ENCODE data around the gene RNF111. TPM values are rescaled to one million over a fixed set of nuclear protein-coding genes. Genes with fewer than 3 reads are reported as not detected.

RNF111 gene
- polyA plus RNA-seq, 1 donor from 2014 or later: 25.8 TPM

DNA sequence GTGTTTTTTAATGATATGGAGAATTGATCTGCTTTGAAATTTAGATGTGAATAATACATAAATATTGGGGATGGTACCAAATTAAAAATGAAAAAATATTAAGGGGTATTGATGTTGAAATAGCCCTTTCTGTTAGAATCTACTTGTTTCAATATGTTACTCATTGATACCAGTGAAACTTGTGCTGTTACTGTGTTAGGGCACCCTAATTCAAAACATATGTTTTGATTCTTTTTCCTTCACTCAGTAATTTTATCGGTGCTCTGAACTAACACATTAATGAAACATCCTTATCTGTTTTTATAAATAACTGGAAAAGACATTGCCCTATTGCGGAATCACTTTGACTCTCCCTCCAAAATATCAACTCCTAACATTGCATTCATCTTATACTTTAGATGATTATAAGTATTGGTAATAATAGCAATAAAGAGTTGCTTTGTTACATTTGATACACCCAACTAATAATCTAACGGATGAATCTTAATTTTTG, 65.5 kb downstream of the RNF111 start:
- Histone ChIP-seq H4K20me1 (ENCODE audit: insufficient read depth) (no peaks in the 10 kb centered on the region), H3F3A (ENCODE audit: insufficient read depth, low read length, poor library complexity, severe bottlenecking) (no peaks in the 10 kb centered on the region), H2AFZ (ENCODE audit: low read depth, low read length) (no peak overlapping the region), H3K4me2 (ENCODE audit: low read length) (no peak overlapping the region), H3K9ac (ENCODE audit: low read length) (no peak overlapping the region), H3K79me2 (replicated peaks; ENCODE audit: insufficient read depth, low read length) (peaks cover 17% of the 10 kb centered on the region), H3K9me2 (ENCODE audit: insufficient read depth, low read length) (no peaks in the 10 kb centered on the region), H3K27ac (ENCODE audit: low read length) (no peak overlapping the region), H3K36me3 (ENCODE audit: insufficient read depth, low read length) (peaks cover 7% of the 10 kb centered on the region), H3K4me3 (ENCODE audit: low read length) (no peak overlapping the region), H3K27me3 (ENCODE audit: insufficient read depth, low read depth, low read length) (no peaks in the 10 kb centered on the region), H3K9me3 (ENCODE audit: low read length) (no peaks in the 10 kb centered on the region)
- TF ChIP-seq TAF1 (IDR thresholded peaks at IDR 0.05; ENCODE audit: low read depth) (no peak), SMC3 (conservative IDR thresholded peaks at IDR 0.05; ENCODE audit: poor library complexity) (no peak), EZH2 (IDR thresholded peaks at IDR 0.05; ENCODE audit: borderline replicate concordance, insufficient read depth, low read length, poor library complexity, severe bottlenecking) (no peak), RAD21 (conservative IDR thresholded peaks at IDR 0.05) (no peak), EP300 (conservative IDR thresholded peaks at IDR 0.05; ENCODE audit: poor library complexity, severe bottlenecking) (no peak), POLR2AphosphoS5 (IDR thresholded peaks at IDR 0.05) (no peak)
- TF ChIP-seq, protein P1, sequence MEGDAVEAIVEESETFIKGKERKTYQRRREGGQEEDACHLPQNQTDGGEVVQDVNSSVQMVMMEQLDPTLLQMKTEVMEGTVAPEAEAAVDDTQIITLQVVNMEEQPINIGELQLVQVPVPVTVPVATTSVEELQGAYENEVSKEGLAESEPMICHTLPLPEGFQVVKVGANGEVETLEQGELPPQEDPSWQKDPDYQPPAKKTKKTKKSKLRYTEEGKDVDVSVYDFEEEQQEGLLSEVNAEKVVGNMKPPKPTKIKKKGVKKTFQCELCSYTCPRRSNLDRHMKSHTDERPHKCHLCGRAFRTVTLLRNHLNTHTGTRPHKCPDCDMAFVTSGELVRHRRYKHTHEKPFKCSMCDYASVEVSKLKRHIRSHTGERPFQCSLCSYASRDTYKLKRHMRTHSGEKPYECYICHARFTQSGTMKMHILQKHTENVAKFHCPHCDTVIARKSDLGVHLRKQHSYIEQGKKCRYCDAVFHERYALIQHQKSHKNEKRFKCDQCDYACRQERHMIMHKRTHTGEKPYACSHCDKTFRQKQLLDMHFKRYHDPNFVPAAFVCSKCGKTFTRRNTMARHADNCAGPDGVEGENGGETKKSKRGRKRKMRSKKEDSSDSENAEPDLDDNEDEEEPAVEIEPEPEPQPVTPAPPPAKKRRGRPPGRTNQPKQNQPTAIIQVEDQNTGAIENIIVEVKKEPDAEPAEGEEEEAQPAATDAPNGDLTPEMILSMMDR (IDR thresholded peaks at IDR 0.05; ENCODE audit: poor library complexity, severe bottlenecking): no peak

DNA sequence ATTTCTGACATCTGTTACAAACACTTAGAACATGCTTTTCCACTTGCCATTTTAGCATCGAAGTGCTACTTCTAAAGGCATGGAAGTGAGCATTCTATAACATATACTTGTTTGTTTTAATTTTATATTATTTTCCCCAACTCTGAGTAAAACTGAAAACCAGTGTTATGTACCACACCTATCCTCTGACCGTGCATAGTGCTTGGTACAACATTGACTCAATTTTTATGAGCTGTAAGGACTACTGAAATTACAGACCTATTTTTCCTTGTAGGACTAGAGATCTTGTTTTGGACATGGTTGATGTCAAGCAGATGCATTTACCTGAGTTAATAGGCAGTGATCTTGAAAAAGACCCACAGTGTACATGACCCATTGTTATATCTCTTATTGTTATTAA, 66.0 kb downstream of the RNF111 start:
- Histone ChIP-seq H3F3A (ENCODE audit: insufficient read depth, low read length, poor library complexity, severe bottlenecking) (no peaks in the 10 kb centered on the region), H3K4me2 (ENCODE audit: low read length) (no peak overlapping the region), H3K27ac (ENCODE audit: low read length) (no peak overlapping the region), H3K9me3 (ENCODE audit: low read length) (no peaks in the 10 kb centered on the region), H3K79me2 (replicated peaks; ENCODE audit: insufficient read depth, low read length) (peaks cover 17% of the 10 kb centered on the region), H4K20me1 (ENCODE audit: insufficient read depth) (no peaks in the 10 kb centered on the region), H3K36me3 (ENCODE audit: insufficient read depth, low read length) (peaks cover 7% of the 10 kb centered on the region), H3K9ac (ENCODE audit: low read length) (no peak overlapping the region), H3K27me3 (ENCODE audit: insufficient read depth, low read depth, low read length) (no peaks in the 10 kb centered on the region), H2AFZ (ENCODE audit: low read depth, low read length) (no peak overlapping the region), H3K9me2 (ENCODE audit: insufficient read depth, low read length) (no peaks in the 10 kb centered on the region), H3K4me3 (ENCODE audit: low read length) (no peak overlapping the region)
- TF ChIP-seq RAD21 (conservative IDR thresholded peaks at IDR 0.05): no peak
- TF ChIP-seq, protein P1 (IDR thresholded peaks at IDR 0.05; ENCODE audit: poor library complexity, severe bottlenecking): no peak
- no peak for TF ChIP-seq SMC3 (conservative IDR thresholded peaks at IDR 0.05; ENCODE audit: poor library complexity)
- TF ChIP-seq EP300 (conservative IDR thresholded peaks at IDR 0.05; ENCODE audit: poor library complexity, severe bottlenecking): no peak
- TF ChIP-seq POLR2AphosphoS5 (IDR thresholded peaks at IDR 0.05): no peak
- no peak for TF ChIP-seq TAF1 (IDR thresholded peaks at IDR 0.05; ENCODE audit: low read depth)
- TF ChIP-seq, protein P2, sequence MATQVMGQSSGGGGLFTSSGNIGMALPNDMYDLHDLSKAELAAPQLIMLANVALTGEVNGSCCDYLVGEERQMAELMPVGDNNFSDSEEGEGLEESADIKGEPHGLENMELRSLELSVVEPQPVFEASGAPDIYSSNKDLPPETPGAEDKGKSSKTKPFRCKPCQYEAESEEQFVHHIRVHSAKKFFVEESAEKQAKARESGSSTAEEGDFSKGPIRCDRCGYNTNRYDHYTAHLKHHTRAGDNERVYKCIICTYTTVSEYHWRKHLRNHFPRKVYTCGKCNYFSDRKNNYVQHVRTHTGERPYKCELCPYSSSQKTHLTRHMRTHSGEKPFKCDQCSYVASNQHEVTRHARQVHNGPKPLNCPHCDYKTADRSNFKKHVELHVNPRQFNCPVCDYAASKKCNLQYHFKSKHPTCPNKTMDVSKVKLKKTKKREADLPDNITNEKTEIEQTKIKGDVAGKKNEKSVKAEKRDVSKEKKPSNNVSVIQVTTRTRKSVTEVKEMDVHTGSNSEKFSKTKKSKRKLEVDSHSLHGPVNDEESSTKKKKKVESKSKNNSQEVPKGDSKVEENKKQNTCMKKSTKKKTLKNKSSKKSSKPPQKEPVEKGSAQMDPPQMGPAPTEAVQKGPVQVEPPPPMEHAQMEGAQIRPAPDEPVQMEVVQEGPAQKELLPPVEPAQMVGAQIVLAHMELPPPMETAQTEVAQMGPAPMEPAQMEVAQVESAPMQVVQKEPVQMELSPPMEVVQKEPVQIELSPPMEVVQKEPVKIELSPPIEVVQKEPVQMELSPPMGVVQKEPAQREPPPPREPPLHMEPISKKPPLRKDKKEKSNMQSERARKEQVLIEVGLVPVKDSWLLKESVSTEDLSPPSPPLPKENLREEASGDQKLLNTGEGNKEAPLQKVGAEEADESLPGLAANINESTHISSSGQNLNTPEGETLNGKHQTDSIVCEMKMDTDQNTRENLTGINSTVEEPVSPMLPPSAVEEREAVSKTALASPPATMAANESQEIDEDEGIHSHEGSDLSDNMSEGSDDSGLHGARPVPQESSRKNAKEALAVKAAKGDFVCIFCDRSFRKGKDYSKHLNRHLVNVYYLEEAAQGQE (IDR thresholded peaks at IDR 0.05; ENCODE audit: borderline replicate concordance): no peak
- TF ChIP-seq MXI1 (conservative IDR thresholded peaks at IDR 0.05; ENCODE audit: poor library complexity, severe bottlenecking): no peak
- no peak for TF ChIP-seq EZH2 (IDR thresholded peaks at IDR 0.05; ENCODE audit: borderline replicate concordance, insufficient read depth, low read length, poor library complexity, severe bottlenecking)
